Superior temporal gyrus (tissue), 1 donor: ENCODE results near the gene LRRTM4.

Experiments
- DNase-seq: peaks from one replicate; pipeline ENCODE4 v3.0.0-alpha.2; 2016; ENCODE audit errors: extremely low spot score

LRRTM4 gene

DNA sequence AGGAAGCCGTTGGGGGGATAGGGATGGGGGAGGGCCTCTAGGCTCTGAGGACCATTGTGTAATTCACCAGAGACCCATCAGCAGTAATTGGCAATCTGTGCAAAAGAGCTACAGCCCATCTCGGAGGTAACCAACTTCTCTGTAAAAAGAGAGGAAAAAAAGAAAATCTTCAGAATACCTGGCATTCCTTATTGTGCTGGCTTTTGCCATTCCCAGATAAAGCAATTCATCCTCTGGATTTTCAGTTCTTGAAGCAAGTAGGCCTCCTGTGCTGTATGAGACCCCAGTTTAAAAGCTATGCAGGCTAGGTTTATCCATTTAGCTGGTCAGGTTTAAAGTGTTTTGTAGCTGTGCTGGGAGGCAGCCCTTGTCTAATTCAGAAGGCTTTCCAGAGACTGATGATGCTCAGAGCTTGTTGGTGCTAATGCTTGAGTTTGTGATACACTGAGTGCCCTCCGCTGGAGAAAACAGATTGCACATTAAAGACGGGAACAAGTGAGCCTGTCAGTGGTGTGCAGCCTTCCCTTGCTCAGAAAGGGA lies at the start of gene LRRTM4:
Gene LRRTM4, minus strand, starts transcription at position 446 of the 540 bp plus-strand sequence.
- peak; percentile 89 for DNase-seq

DNA sequence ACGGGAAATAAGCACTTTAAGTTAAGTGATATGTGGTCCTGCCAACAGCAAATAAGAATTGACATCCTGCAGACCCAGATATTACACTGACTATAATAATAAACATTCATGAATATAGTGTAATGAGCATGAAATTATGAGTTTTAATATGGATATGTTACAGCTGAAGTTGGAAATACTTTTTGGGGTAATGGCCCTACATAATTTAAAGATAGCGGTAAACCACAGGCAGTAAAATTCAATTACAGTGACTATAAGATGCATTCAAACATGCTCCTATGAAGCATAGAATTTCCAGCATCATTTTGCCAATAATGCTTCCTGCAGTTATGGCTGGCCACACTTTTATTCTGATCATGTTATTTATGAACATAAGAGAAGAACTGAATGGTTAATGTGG lies 49.4 kb upstream of the LRRTM4 start:
- no peak for DNase-seq

DNA sequence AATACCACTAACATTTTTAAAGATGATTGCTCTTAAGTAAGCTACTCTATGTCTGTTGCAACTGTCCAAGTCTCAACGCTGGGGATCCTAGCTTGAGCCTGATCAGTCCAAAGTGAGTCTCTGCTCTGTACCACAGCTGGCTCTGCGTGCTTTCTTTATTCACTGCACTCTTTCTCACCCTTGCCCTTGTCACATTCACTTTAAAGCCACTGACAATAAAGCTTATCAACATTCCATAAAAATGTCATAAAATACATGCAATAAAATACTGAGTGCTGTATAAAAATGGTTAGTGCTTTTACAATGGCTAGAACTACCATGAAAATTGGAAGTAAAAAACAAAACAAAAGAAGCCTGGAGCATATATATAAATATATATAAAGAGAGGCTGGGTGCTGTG lies 45.5 kb upstream of the LRRTM4 start:
- no peak for DNase-seq

DNA sequence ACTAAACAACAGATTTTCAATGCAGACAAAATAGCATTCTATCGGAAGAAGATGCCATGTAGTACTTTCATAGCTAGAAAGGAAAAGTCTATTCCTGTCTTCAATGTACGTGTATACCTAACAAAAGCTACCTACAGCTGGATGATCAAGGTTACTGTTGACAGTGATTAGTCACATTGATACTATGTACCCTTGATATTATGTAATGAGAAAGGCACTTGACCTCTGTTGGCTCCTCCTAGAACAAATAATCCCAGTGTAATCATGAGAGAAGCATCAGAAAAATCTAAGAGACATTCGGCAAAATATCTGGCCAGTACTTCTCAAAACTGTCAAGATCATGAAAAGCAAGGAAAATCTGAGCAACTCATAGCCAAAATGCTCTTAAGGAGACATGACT lies 44.4 kb upstream of the LRRTM4 start:
- no peak for DNase-seq

DNA sequence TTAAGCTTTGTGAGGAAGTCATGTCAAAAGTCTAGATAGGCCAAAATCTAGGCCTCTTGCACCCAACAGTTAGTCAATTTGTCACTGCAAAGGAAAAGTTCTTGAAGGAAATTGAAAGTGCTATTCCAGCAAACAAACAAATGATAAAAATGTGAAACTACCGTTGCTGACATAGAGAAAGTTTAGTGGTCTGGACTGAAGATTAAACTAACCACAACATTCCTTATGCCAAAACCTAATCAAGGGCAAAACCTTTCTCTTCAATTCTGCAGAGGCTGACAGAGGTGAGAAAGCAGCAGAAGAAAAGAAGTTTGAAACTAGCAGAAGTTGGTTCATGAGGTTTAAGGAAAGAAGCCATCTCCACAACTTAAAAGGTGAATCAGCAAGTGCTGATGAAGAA lies 44.0 kb upstream of the LRRTM4 start:
- no peak for DNase-seq

DNA sequence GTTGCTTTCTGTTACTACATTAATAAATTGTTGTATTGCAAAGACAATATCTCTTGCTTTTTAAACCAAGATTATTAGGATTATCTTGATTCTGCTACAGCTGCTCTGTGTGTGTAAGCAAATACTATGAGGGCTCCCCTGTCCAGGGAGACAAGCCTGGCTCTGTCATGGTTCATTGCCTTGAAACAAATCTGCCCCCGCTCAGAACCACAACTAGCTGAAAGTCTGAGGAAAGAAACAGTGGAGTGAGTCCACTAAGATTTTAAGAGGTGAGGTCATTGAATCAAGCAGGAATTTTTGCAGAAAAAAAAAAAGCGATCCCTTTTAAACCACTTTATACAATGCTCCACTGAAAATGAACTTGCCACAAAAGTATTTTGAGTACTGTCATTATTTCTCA lies 30.8 kb upstream of the LRRTM4 start:
- DNase-seq, result no peak

DNA sequence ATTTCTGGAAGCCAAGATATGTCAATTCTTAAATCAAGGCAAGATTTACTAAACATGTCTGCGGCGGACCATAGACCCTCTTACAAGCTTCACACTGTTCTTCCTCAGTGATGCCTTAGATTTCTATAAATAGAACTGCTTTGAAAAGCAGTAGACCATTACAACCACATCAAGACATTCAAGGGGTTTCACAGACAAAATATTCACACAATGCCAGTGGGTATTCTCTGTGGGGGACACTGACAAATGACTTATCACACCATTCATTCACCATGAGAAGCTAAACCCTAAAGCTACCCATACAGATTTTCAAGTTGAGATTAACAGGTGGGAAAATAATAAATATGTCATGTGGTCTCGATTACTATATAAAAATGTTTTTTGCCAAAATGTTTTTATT lies 15.9 kb upstream of the LRRTM4 start:
- DNase-seq, result no peak

DNA sequence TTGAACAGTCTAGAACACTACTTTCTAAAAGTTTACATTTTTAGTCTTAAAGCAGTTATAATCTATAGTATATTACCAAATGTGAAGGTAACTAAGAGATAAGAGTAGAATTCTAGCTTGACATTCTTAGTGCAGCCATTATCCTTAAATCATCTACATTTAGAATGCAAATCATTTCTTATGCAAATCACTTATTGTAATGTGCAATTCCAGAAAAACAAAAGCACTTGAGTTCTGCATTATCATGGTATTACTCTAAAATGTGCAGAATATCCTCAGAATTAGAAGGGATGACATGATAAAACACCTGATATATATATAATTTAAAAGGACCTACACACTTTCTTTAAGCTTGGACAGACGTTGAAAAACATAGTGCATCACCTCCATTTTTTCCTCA lies 712 bp upstream of the LRRTM4 start:
- DNase-seq, result no peak

DNA sequence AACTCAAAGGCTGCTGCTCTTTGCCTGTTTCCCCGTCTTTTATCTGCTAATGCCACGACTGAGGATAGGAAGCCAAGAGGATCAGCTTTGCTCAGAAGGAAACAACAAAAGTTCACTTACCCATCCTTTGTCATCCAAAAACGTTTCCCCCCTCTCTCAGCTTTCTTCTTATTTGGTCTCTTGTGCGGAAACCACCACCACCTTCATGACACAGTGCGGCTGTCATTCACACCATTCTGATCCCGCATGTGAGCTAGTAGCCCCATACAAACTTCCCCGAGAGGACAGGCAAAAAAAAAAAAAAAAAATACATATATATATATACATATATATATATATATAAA lies 656 bp downstream of the LRRTM4 start:
- no peak for DNase-seq

DNA sequence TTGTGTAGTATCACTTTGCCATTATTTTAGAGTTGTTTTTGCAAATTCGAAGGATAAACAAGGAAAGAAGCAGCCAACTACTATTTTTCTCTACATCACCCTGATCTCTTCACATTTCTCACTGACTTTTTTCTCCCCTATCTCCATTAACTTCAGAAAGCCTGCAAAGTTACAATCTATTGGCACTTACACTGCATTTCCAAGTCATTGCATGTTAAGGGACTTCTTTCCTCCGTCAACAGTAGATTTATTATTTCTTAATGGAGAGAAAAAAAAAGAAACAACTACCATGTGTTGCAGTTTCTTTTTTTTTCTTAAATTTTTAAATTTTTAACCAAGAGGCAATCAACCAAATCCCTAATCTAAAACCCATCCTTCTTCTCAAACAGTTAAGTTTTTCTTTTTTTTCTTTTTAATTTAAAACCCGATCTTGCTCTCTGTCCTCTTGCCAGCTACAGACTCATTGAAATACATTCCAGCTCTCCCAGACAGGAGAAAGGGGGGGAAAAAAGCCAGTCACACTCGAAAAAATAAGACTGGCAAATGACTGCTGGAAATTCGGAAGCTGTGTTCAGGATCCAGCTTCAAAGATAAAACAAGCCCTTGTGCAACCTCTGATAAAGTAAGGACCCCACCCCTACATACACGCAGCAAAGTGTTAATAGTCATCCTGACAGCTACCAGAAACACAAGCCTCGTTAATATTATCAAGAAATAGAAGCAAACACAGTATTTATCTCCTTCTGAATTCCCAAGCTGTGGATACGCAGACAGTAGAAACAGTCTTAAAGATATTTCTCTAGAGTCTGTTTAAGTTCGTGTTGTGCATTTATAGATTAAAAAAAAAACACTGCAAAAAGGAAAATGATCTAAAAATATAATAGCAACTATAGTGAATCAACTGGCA lies 1.3 kb downstream of the LRRTM4 start:
- DNase-seq, result peak; percentile 54

DNA sequence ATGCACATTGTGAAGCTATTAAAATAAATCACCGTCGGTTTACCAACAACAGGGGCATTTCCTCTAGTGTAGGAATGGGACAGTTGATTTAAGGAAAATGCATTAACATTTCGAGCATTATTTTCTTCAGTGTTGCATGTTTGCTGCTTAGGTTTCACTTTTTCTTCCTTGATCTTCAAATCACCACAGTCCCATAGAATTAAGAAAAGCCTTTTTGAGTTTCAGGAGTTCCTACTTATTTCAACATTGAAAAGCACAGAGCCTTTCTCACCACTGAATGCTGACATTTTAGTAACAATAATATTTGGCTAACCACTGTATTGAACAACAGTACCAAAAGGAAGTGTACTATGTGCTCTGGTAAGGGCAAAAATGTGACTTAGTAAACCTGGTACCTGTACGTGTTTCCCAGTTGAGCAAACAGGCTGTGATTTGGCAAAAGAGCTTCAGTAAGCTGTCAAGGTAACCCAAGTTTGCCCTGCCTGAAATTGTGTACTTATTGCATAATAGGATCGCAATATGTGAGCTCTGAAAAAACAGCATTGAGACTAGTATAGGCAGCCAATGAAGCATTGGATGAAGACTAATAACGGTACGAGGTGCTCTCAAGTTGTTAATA lies 2.2 kb downstream of the LRRTM4 start:
- DNase-seq, result peak; percentile 60

DNA sequence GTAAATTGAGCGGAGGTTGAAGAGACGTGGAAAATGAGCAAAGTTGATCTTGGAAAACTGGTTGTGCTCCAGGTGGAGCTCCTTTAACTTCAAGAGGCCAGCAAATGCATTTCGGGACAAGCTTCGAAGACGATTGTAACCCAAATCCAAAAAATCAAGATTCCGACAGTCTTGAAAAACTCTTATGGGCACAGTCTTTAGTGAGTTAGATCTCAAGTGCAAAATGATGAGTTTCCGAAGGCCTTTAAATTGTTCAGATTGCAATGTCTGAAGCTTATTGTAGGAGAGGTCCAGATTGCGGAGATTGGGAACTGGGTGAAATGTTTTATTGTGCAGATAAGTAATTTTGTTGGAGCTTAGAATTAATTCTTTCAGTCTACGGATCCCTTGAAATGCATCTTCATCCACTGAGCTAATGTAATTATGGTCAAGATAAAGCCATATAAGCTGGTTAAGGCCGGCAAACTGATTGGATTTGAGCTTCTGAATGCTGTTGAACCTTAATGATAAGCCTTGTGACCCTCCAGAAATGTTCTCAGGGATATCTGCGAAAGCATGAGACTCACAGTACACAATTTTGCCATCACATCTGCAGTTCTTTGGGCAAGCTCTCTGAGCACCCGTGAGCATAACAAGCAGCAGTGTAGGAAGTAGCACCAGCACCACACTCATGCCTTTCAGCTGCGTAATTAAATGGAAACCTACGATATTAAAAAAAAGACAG lies 2.9 kb downstream of the LRRTM4 start:
- DNase-seq, result peak; percentile 52

DNA sequence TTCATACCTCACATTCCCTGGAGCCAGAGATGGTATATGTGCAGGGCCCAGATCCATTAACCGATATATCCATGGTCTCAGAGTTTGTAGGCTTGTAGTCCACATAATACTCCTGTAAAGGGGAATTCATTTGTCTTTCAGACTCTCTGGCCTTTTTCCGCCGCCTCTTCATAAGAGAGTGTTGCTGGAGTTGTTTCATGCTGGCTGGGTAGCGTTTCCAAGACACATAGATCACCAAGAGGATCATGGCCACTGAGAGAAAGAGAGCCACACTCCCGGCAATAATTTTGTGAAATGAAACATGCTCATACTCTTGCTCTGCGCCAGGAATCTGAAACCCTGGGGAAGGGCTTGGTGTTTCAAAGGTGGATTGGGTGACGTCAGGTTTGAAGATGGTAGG lies 3.9 kb downstream of the LRRTM4 start:
- no peak for DNase-seq

DNA sequence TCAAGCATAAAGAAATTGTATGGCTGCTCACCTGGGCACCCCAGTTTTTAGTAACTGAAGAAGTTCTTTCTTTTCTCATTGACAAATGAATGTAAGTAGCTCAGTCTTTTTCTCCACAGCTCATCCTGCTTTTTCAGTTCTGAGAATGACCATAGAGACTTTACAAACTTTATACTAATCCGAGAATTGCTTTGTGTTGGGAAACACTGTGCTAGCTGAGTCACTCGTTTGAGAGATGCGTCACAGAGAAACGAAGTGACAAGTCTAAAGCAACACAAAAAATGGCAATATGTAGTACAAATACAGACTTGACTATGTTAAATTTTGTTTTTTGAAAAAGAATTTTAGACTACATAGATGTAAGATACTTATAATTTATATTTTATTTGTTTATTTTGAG lies 9.0 kb downstream of the LRRTM4 start:
- DNase-seq, result peak; percentile 41

DNA sequence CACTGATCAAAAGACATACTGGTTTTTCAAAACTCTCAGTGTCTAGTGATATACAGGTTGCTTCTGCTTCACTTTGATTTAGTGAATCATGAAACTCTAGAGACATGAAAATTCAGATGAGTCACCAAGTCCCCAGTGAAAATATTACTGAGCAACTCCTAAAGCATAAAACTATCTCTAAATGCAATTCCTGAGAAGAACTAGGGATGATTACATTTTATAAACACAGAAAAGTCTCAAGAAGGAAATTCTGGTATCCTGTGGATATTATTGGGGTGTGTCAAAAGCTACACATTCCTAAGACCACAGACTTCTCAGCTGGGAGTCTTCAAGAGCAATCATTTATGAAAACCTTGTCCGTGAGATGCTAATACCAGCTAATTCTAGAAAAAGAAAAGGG lies 9.7 kb downstream of the LRRTM4 start:
- no peak for DNase-seq

DNA sequence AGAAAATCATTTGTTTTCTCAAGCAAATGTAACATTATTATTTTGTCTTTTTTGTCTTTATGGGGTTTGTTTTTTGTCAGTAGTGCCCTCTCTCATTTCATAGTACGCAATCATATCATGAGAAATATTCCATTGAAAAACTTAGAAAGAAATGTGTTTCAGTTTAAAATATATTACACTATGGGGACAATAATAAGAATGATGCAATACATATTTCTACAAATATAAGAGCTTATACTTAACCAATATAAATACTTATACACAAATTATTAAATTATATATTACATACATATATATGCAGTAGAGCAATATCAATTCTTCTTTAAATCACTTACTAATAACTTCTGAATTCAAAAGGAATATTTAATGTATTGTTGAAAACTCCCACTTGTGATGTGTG lies 13.7 kb downstream of the LRRTM4 start:
- no peak for DNase-seq

DNA sequence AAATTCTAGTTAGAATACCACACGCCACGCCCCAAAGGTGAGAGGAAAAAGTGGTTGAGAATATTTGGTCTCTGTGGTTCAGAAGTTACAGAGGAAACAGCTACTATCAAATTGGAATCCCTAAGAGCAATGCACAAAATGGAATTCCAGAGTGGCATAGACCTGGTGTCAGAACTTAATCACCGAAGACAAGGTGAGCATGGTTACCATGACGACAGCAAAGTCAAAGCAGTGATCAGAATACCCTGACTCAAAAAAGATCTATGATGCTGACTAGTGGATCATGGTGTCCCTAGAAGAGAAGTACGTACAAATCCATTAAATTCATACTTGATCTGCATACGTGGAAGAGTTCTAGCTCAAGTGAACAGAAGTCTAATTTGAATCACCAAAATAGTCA lies 14.5 kb downstream of the LRRTM4 start:
- no peak for DNase-seq

DNA sequence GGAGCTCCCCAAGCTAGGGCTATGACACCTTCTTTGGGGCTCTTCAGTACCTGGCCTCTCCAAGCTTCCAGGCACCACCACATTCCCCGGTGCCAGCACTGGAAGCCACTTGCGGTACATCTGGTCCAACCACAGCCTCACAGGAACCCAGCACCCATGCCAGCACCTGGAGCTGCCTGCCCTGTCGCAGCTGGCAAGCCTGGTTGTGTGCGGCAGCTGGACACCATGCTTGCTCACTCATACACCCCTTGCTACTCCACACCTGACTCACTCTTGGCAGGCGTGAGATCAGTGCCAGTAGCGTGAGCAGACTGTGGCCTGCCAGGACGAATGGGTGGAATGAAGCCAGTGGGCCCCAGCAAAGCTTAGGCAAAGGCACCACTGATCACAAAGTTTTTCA lies 34.0 kb downstream of the LRRTM4 start:
- DNase-seq, result no peak

DNA sequence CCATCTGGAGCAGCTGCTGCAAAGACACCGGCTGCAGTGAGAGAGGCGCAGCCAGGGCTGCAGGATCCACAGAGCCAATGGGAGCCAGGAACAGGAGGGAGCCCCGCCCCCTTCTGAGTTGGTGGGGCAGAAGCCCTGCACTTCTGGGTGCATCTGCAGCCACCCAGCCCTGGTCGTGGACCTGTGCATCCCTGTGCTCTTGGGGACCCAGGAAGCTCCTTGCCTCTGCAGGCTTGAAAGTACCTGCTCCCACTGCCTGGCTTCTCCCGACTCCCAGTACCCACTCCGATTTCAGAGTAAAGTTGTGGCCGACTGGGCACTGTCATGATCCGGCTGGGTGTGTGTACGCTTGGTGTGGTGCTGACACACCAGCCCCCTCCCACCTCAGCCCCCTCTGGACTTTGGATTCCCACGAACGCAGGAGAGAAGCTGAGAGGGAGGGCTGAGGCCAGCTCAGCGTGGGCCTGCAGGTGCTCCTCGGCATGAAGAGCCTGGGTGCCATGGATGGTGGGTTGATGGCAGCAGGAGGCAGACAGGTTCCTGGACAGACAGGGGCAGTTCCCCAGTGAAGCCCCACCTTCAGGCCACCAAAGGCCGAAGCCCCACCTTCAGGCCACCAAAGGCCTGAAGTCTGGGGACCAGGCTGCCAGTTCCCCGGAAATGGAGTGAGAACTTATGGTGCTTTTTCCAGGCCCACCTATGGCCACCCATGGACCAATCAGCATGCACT lies 34.9 kb downstream of the LRRTM4 start:
- no peak for DNase-seq

DNA sequence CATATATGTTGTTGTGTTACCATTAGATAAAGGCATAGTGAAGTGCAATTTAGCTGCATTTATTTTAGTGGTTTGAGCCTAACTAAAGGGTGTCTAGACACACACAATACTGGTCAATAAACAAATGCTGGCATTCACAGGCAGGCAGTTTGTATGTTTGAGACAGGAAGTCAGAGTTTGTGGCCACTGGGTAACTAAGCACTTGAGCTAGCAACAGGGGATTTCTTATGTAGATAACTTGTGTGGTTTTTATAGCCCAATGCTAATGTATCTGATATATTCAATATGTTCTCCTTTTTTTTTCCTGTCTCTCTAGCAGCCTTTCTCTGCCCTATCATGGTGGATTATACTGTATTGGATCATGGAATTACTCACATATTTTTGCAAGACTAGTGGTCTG lies 38.1 kb downstream of the LRRTM4 start:
- no peak for DNase-seq

DNA sequence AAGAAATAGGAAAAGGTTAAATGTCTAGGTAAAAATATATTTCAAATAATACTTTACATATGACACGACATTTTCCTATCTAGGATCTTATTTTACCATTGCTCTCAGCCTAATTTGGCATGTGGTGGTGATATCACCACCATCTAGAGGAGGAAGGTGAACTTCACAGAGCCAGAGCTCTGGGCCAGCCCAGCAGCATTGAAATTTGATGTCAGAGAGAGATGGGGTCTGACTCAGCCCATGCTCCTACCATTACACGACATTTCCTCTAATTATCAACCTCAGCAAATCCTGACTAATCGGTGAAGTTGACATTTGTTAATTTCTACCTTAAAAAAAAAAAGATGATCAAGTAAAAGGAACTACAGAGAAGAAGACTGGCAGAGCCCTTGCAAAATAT lies 42.3 kb downstream of the LRRTM4 start:
- no peak for DNase-seq

DNA sequence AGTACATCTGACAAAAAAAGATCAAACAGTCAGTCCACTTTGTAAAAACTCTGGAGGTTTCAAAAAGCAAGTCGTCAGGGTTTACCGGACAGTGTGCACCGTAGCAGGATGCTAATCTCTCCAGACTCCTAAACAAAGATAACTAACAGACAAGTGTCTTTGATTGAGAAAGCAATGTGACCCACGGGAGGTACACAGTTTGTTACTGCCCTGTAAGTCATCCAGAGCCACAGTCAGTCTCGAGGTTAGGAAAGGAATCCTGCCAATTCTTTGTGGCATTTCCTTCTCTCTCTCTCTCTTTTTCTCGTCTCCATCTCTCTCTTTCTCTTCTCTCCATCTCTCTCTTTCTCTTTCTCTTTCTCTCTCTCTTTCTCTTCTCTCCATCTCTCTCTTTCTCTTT lies 42.8 kb downstream of the LRRTM4 start:
- no peak for DNase-seq
